T47D (cell line): ENCODE measurements around the gene POU3F3.

Experiments
- DNase-seq, 2 experiments: peaks; one replicate each; pipeline versions ENCODE4 v3.0.0 to v3.0.0-alpha.2; 2011 to 2012; ENCODE audit warnings: low read depth in 1 of 2, low spot score in 1 of 2
- JUND ChIP-seq: IDR thresholded peaks from 2 replicates; pipeline ENCODE4 v1.6.1; 2012; ENCODE audit warnings: low read depth
- in situ Hi-C: cut with HindIII; loops from 2 replicates; pipeline ENCODE4 v1.10.0; 2016; ENCODE audit warnings: low sequenced_read_pairs, low pct_unique_long_range_greater_than_20kb

The POU3F3 gene

DNA sequence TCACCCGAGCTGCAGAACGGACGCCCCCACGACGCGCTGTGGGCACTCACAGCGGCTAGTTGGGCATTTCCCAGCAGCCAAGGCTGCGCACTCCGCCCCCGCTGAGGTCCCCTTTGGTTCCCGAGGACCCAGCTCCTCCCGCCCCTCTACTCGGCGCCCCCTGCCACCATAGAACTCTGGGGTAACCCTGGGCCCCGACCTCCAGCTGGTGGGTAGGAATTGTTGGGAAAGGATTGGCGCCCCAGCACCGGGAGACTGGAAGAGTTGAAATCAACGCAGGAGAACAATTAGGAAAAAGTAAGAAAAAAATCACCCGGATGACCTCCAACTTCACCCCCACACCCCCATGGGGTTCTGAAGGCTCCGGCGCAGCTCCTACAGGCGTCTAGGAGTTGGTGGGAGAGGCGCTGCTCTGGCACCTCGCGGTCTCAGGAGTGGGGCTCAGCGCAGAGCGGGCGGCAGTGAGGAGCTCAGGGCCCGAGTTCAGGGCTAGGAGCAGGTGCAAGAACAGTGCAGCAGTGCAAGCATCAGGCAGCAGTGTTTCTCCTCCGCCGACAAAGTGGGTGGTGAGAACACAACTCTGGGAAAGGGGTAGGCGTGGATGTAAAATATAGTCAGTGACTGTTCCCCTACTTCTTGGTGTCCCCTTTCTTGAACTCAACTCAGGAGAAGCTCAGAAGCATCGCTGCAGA lies 14.0 kb downstream of the POU3F3 start:
- in situ Hi-C loops = no loop called here

DNA sequence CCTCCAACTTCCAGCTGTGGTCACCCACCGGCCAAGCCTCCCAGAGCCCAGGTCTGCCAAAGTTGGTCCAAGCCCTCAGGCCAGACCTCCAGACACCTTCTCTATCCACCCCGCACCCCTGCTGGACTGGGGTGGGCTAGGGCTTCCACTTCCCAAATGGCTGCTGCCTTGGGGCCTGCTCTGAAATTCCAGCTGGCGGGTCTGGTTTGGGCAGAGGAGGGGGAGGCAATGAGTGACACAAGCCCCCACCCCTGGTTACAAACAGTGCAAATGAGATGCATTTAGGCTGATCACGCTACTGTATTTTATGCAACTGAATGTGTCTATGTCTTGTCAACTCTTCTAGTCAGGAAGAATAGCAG lies 14.6 kb downstream of the POU3F3 start:
- no peak for TF ChIP-seq JUND
- in situ Hi-C loops = no loop called here
- DNase-seq = no peak

More for the DNA sequence above, 14.0 kb downstream of the POU3F3 start:
- no peak for TF ChIP-seq JUND
- DNase-seq = no peak

DNA sequence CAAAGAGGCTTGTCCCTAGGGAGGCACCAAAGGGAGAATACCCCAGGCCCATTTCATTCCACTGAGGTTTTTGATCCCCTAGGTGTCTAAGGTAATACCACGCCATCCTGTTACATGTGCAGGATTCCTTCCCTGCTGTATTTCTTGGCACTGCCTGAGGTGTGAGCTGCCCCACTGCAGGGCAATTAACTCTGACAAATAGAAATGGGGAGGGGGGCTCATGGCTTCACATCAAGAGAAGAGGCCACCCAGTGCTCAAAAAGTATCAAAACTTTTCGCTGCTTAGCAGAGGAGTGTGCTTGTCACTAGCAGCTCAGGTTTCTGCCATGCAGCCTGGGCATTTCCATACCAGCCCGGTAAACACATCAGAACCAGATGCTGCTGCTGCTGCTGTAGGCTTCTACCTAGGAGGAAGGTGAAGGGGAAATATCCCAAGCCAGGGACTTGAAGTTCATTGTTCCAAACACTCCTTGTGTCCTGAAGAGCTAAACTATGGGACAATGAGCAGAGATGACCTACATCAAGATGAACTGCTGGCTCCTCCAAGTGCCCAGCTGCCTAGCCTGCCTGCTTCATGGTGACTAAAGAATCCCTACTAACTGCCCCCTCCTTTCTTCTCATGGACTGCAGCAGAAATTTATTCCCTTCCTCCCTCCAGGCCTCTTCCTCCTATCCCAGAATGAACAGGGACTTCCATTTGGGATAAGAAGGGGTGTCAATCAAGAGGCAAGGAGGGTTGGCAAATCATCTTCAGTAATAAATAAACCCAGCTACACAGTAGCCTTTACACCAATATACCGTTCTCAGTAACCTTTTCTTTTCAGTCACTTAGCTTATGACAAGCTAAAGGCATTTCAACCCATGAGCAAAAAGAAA lies 16.4 kb downstream of the POU3F3 start:
- TF ChIP-seq JUND = no peak
- DNase-seq = no peak
- in situ Hi-C loops = no loop called here

DNA sequence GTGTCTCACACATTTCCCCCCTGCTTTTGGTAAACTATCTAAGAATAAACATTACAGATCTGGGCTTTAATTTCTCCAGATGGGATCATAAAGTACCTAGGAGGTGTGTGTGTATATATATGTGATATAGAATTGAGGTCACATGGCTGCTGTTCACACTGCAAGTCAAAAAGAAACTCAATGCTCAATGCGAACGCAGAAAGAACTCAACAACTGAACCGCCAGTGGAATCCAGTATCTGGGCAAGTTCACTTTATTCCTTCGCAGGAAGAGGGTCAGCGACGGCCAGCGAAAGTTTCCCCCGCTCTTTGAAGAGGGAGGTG lies 17.7 kb downstream of the POU3F3 start:
- TF ChIP-seq JUND = no peak

DNA sequence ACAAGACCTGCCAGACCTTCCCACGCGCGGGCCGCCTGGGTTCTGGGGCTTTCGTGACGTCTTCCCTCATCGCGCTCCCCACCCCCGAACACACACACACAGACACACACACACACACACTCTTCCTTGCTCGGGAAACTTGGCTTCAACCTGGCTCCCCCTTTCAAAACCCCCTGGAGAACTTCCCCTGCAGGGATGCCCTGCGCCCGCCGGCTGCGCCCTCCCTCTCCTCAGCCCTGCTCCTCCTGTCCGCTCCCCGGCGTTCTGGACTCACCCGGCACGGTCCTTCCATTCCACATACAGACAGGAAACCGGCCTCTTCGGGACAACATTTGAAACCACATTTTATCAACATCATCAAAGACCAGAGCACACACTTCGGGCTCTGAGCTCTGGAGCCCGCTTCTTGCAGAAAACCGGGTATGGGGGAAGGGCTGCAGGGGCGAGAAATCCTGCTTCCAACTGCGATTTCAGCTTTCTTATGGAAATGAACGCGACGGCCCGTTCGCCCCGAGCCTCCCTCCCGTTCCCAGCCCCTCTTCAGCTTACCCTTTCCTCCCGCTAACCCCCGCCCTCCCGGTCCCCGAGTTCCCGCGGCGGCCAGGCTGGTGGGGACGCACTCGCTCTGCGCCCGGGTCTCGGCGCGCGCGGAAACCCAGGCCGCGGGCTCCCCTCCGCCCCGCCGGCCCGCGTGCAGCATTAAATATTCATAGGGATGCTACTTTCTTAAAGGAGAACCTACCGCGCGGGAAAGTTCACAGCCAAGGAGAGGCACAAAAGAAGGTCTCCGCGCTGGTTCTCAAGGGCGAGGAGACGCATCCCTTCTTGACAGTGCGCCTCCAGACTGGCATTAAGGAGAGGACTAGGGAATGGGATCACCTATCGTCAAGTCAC lies 18.3 kb downstream of the POU3F3 start:
- TF ChIP-seq JUND = no peak
- DNase-seq = peak in 1 of 2 experiments; percentile 23
- in situ Hi-C loops = no loop called here

More for the DNA sequence above, 17.7 kb downstream of the POU3F3 start:
- DNase-seq = no peak
- in situ Hi-C loops = no loop called here

DNA sequence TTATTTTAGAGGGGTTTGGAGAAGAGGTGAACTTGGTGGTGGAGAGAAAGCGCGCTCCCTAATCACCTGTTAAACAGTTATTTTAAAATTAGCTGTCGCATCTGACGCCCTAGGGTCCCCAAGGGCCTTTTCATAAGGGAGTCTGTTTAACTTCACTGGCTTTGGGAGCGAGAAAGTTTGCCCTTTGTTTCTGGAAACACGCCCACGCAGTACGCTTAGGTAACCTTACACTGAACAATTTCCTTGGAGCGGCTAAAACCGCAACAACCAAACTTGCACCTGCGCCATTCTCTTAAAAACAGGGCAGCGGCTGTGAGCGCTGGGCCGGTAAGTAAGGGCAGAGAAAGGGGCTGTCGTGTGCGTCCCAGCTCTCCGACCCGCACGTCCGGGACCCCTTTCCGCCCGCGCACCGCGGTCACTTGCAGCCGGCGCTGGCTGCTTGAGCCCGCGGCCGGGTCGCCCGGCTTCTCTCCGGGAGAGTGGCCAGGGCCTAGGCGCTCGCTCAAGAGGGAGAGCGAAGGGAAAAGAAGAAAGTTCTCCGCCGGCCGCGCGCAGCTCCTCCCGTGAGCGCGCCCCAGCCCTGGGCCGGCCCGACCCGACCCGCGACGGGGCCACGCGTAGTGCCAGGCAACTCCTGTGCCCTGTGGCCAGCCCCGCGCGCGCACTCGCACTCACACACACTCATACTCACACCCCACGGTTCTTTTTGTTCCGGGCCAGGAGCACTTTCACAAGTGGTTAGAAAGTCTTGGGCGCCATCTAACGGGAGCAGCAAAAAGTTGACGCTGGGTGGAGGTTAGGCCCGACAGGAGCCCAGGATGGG lies 19.2 kb downstream of the POU3F3 start:
- DNase-seq = peak; percentile 86
- no peak for TF ChIP-seq JUND
- in situ Hi-C loops = no loop called here

DNA sequence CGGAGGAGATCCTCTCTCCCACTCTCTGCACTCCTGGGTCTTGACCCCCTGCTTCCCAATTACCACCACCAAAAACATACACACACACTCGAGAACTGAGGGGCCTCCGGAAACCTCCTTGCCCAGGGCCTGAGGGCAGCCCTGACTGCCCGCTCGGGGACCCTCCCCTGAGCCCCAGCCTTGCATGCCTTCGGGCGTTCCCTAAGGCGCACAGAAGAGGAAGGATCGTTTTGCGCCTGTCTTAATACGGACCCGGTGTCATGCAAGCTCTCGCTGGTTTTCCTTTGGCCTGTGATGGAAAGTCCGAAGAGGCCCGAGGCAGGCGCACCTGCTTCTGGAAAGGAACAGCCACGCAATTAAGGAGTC lies 19.8 kb downstream of the POU3F3 start:
- TF ChIP-seq JUND = no peak
- in situ Hi-C loops = no loop called here
- no peak for DNase-seq

DNA sequence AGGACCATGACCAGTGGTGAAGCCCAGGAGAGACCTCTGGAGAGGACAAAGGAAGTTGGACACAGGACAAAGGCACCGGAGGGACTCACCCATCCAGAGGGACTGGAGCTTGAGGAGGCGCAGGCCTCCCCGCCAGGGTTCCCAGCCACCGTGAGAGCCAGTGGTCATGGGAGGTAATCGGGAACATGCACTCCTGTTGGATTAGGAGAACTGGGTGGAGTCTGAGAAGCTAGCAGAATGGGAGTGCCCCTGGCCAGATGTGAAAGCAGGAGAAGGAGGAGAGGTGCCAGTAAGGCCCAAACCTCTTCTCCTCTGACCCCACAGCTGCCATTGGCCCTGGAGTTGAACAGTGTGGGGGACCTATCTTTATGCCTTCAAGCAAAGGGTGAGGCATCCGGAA lies 20.3 kb downstream of the POU3F3 start:
- no peak for DNase-seq
- TF ChIP-seq JUND = no peak
- in situ Hi-C loops = no loop called here

DNA sequence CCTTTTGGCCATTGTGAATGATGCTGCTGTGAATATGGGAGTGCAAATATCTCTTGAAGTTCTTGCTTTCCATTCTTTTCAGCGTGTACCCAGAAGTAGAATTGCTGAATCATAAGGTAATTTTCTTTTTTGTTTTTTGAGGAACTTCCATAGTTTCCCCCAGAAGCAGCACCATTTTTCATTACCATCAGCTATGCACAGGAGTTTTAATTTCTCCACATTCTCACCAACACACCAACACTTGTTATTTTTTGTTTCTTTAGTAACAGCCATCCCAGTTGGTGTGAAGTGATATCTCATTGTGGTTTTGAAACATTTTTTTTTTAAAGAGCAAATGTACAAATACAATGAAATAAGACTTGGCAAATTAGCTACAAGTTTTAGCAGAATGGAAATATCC lies 21.3 kb downstream of the POU3F3 start:
- no peak for DNase-seq
- TF ChIP-seq JUND = no peak
- in situ Hi-C loops = no loop called here

DNA sequence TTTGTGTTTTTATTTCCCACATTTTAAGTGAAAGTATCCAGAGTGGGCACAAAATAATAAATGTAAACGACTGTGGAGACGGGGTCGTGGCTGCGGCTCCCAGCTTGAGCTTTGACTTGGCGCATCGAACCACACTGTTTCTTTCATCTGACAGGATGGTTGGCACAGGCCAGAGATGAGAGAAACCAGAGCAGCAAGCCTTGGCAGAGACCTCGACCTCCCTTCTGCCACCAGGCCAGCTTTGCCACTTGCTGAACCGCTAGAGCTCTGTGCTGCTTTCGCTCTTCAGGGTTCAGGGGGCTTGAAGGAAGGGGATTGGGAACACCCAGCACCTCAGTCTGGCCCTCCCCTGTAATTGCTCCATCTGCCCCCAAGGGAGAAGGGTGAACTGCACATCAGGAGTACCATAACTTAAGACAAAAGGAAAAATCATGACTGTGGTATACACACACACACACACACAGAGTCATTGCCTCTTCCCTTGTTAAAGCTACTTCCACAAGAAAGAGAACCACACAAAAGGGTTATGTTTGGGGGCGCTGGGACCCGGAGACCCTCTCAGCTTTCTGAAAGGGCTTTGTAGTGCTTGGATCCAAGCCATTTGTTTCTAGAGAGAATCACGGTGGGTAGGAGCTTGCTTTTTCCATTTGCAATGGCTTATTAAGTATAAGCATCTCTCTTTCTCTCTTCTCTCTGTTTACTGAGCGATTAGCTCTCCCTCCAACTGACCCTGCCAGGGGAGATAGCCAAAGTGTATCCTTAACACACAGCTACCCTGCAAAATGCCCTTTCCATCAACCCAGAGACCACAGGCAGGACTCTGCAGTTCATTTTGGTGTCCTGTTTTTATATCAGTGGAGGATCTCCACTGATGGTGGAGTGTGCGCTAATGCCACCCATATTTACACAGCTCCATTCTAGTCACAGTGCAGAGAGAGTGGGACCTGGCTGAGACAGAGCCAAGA lies 23.0 kb downstream of the POU3F3 start:
- TF ChIP-seq JUND = no peak
- DNase-seq = no peak
- in situ Hi-C loops = no loop called here

DNA sequence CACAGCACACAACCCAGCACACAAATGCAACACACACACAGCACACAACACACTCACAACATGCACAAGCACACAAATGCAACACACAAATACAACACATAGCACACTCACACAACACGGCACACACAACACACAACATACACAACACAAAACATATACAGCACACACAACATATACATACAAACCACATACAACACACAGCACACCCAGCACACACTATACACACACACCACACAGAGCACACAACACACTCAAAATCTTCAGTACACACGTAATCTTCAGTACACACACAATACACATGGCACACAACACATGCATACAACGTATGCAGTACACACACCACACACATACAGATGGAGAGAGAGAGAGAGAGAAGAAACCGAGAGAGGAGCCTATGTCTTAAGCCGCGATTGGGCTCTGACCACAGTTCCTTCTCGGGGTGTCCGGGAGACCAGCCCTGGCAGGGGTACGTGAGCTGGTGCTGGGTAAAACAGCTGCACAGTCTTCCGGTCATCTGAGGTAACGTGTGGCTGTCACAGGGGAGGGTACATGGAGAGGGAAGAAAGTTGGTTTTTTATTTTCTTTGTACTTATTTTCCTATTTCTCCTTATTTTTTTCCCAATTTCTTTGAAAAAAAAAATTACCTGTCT lies 25.1 kb downstream of the POU3F3 start:
- DNase-seq = no peak
- no peak for TF ChIP-seq JUND
- in situ Hi-C loops = no loop called here
